OCI-LY7 (cell line): ENCODE results near the gene ASB18. TPM values are rescaled to one million over a fixed set of nuclear protein-coding genes. Genes with fewer than 3 reads are reported as not detected.

Experiments
- BruUV-seq: library from RNA; stranded (reverse); fragments of 400-500 nt; replicated peaks from 2 replicates; lab custom pipeline; 2021; lab: Mats Ljungman, UMichigan
- CTCF ChIA-PET: fragments of 300-600 bp; sonication (Branson Sonifier 250); formaldehyde crosslinking; loops from one replicate; lab custom pipeline; 2022; ENCODE audit warnings: antibody characterized with exemption; ENCODE audit not compliant: unreplicated experiment; lab: Charles Lee
- POLR2A ChIA-PET: fragments of 300-600 bp; sonication (Branson Sonifier 250); formaldehyde crosslinking; loops from one replicate; lab custom pipeline; 2022; ENCODE audit warnings: antibody characterized with exemption; lab: Charles Lee
- DNase-seq: peaks from one replicate; pipeline ENCODE4 v3.0.0-alpha.2; 2015; ENCODE audit warnings: low spot score
- H2AFZ ChIP-seq: fragments of 200-600 bp; sonication (generic), shearing (Covaris generic); 2 replicates; pipeline ENCODE4 v1.6.1; 2014; ENCODE audit warnings: mild to moderate bottlenecking, antibody characterized with exemption, low read length, moderate library complexity
- H3K27ac ChIP-seq: fragments of 200-600 bp; sonication (generic); 2 replicates; pipeline ENCODE4 v1.5.1; 2014; ENCODE audit warnings: mixed run types, low read depth, mild to moderate bottlenecking, moderate library complexity, low read length, inconsistent platforms; ENCODE audit not compliant: poor library complexity, severe bottlenecking
- H3K36me3 ChIP-seq: fragments of 200-600 bp; sonication (generic); 2 replicates; pipeline ENCODE4 v1.6.1; 2014; ENCODE audit warnings: mild to moderate bottlenecking, antibody characterized with exemption, low read length, moderate library complexity, mixed read lengths; ENCODE audit not compliant: insufficient read depth
- H3K4me1 ChIP-seq: fragments of 200-600 bp; sonication (generic); 2 replicates; pipeline ENCODE4 v1.5.1; 2014; ENCODE audit warnings: mild to moderate bottlenecking, low read length; ENCODE audit not compliant: insufficient read depth, poor library complexity, severe bottlenecking
- H3K4me2 ChIP-seq: fragments of 200-600 bp; sonication (generic); 2 replicates; pipeline ENCODE4 v1.6.1; 2014; ENCODE audit warnings: mild to moderate bottlenecking, low read length
- H3K4me3 ChIP-seq: fragments of 200-600 bp; sonication (generic); 2 replicates; pipeline ENCODE4 v1.5.1; 2014; ENCODE audit warnings: mild to moderate bottlenecking, low read depth, low read length; ENCODE audit not compliant: poor library complexity, severe bottlenecking
- H3K79me2 ChIP-seq: fragments of 200-600 bp; sonication (generic); 2 replicates; pipeline ENCODE4 v1.6.1; 2016; ENCODE audit warnings: low read depth, mild to moderate bottlenecking, low read length, moderate library complexity, mixed read lengths; ENCODE audit not compliant: insufficient read depth
- H3K9me2 ChIP-seq: fragments of 200-600 bp; sonication (generic); 2 replicates; pipeline ENCODE4 v1.6.1; 2016; ENCODE audit warnings: mild to moderate bottlenecking, low read length, mixed read lengths; ENCODE audit not compliant: insufficient read depth
- H3K9me3 ChIP-seq: fragments of 200-600 bp; sonication (generic); 2 replicates; pipeline ENCODE4 v1.6.1; 2014; ENCODE audit warnings: mild to moderate bottlenecking, mixed run types, low read length, mixed read lengths
- H4K20me1 ChIP-seq: fragments of 200-600 bp; sonication (generic); 2 replicates; pipeline ENCODE4 v1.6.1; 2014; ENCODE audit warnings: mild to moderate bottlenecking, antibody characterized with exemption, low read length, moderate library complexity, mixed read lengths; ENCODE audit not compliant: insufficient read depth
- EZH2phosphoT487 ChIP-seq: fragments of 200-600 bp; sonication (generic); IDR thresholded peaks from 2 replicates; pipeline ENCODE4 v1.6.1; 2018; ENCODE audit warnings: low read depth, borderline replicate concordance, mild to moderate bottlenecking, mixed run types, antibody characterized with exemption, low read length, moderate library complexity, mixed read lengths
- intact Hi-C: fragments of 100-400 bp; cut with micrococcal nuclease; formaldehyde crosslinking; loops from one replicate; pipeline ENCODE4 v1.10.0; 2022; ENCODE audit not compliant: unreplicated experiment
- total RNA-seq, 2 experiments: library from RNA; depleted of rRNA in 1 of 2; stranded (reverse); fragments of >200 nt in 1 of 2; shearing (Covaris generic) in 1 of 2; gene quantifications; 2 replicates each; pipeline ENCODE4 v1.2.3, GENCODE V29; 2014 to 2022
- TF ChIP-seq, protein P1 (sequence below): fragments of 200-600 bp; sonication (generic); conservative IDR thresholded peaks from 2 replicates; pipeline ENCODE4 v1.5.1; 2014; ENCODE audit warnings: mild to moderate bottlenecking, antibody characterized with exemption, low read length, moderate library complexity, mixed read lengths

ASB18 gene
- total RNA-seq, 2 experiments from 2014 or later = not detected

DNA sequence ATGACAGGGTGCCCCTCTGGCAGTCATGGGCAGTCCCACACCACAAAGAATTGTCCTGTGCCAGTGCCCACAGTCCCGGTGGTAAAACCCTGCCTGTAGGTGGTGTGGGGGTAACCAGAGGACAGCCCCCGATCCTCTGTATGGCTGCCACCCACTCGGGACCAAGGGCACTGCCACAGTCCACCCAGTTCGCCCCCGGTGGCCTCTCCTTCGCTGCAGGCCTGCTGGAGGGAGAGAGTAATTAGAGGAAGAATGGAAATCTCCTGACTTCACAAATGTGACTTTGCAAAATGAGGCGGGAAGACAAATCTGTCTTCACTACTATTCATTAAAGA is 107.4 kb downstream of the ASB18 start:
- DNase-seq = no peak
- no peaks in the 10 kb centered on the region for H3K9me3 ChIP-seq
- no peak overlapping the region for H3K27ac ChIP-seq
- BruUV-seq = no TSS peak
- H3K79me2 ChIP-seq = no peaks in the 10 kb centered on the region
- H3K4me1 ChIP-seq = no peaks in the 10 kb centered on the region
- H3K9me2 ChIP-seq = no peaks in the 10 kb centered on the region
- intact Hi-C loops = no loop called here
- no peaks in the 10 kb centered on the region for H4K20me1 ChIP-seq
- H3K4me3 ChIP-seq = no peak overlapping the region
- H3K4me2 ChIP-seq = no peak overlapping the region
- POLR2A ChIA-PET = no interaction called here
- H2AFZ ChIP-seq = no peak overlapping the region
- H3K36me3 ChIP-seq = no peaks in the 10 kb centered on the region
- CTCF ChIA-PET = no interaction called here
- no peak for TF ChIP-seq EZH2phosphoT487
- TF ChIP-seq, protein P1, sequence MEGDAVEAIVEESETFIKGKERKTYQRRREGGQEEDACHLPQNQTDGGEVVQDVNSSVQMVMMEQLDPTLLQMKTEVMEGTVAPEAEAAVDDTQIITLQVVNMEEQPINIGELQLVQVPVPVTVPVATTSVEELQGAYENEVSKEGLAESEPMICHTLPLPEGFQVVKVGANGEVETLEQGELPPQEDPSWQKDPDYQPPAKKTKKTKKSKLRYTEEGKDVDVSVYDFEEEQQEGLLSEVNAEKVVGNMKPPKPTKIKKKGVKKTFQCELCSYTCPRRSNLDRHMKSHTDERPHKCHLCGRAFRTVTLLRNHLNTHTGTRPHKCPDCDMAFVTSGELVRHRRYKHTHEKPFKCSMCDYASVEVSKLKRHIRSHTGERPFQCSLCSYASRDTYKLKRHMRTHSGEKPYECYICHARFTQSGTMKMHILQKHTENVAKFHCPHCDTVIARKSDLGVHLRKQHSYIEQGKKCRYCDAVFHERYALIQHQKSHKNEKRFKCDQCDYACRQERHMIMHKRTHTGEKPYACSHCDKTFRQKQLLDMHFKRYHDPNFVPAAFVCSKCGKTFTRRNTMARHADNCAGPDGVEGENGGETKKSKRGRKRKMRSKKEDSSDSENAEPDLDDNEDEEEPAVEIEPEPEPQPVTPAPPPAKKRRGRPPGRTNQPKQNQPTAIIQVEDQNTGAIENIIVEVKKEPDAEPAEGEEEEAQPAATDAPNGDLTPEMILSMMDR = no peak

DNA sequence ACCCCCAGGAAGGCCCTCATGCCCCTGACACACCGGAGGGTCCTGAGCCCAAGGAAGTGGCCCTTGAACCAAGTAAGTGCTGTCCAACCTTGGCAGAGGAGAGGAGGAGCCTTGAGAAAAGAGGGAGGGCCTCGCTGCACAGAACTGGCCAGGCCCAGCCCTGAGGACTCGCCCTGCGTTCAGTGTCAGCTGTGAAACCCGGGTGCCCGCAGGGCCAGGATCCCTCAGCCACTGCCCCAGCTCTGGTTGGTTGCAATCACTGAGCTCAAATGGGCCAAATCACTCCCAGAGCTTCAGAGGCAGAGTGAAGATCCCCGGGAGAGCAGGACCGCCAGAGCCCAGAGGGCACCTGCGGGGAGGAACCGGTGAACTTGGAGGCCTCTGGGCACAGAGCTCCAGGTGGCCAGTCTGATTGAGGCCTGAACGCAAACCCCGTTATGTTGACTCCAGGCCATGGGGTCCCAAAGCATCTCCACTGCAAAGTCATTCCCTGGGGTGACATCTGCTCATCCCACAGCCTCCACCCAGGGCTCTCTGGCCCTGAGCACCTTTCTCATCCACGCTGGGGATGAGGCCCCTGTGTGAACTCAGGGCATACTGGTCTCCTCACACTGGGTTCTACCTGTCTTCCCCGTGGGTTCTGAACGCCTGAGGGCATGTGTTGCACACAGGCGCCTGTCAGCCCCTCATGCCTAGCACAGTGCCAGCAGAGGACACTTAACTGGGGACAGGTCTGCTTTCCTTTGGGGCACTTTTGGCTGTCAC is 107.9 kb downstream of the ASB18 start:
- no peak for TF ChIP-seq EZH2phosphoT487
- TF ChIP-seq, protein P1 = no peak
- Histone ChIP-seq H3K4me3 (no peak overlapping the region), H3K4me1 (no peaks in the 10 kb centered on the region), H2AFZ (no peak overlapping the region), H3K9me3 (no peaks in the 10 kb centered on the region), H3K9me2 (no peaks in the 10 kb centered on the region), H3K36me3 (no peaks in the 10 kb centered on the region), H3K27ac (no peak overlapping the region), H4K20me1 (no peaks in the 10 kb centered on the region), H3K4me2 (no peak overlapping the region), H3K79me2 (no peaks in the 10 kb centered on the region)
- POLR2A ChIA-PET = no interaction called here
- CTCF ChIA-PET = no interaction called here
- BruUV-seq = no TSS peak
- no peak for DNase-seq
- intact Hi-C loops = no loop called here

DNA sequence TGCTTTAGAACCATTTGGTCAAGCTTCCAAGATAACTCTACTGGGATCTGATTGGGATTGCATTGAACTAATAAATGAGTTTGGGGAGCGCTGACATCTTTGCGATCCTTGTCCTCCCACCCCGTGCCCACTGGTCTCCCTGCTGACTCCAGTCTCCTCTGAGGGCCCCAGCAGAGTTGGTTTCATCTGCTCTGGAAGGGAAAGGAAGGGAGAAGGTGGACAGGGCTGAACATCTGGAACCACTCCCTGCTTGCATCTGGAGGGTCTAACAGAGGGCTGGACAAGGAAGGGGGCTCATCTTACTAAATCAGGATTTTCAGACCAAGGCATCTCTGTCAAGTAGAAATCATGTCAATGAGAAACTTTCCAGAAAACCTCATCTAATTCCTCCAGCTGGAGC is 108.8 kb downstream of the ASB18 start:
- BruUV-seq = no TSS peak
- Histone ChIP-seq H3K9me2 (no peaks in the 10 kb centered on the region), H3K36me3 (no peaks in the 10 kb centered on the region), H3K9me3 (no peaks in the 10 kb centered on the region), H2AFZ (no peak overlapping the region), H3K4me3 (no peak overlapping the region), H3K27ac (no peak overlapping the region), H3K79me2 (no peaks in the 10 kb centered on the region), H3K4me2 (no peak overlapping the region), H4K20me1 (no peaks in the 10 kb centered on the region), H3K4me1 (no peaks in the 10 kb centered on the region)
- DNase-seq = no peak
- ChIA-PET POLR2A (interaction anchor here (0.5 kb wide), 1 partner anchor 17 kb away, joined by 3 read pairs; no protein-coding TSS in a partner anchor), CTCF (no interaction called here)
- intact Hi-C loops = no loop called here
- TF ChIP-seq, protein P1 = no peak
- no peak for TF ChIP-seq EZH2phosphoT487
